OCI-LY1 (cell line): ENCODE measurements around the gene PREX1.

Source experiments
- H2AFZ ChIP-seq: fragments of 200-600 bp; sonication (generic), shearing (Covaris generic); 2 replicates; pipeline ENCODE4 v1.6.0; 2014; ENCODE audit warnings: antibody characterized with exemption, mild to moderate bottlenecking, low read length
- H3F3A ChIP-seq: fragments of 200-600 bp; sonication (generic), shearing (Covaris generic); 2 replicates; pipeline ENCODE4 v1.6.0; 2014; ENCODE audit warnings: mild to moderate bottlenecking, antibody characterized with exemption, low read length, moderate library complexity; ENCODE audit not compliant: insufficient read depth
- H3K27ac ChIP-seq: fragments of 200-600 bp; sonication (generic); 2 replicates; pipeline ENCODE4 v1.5.1; 2014; ENCODE audit warnings: low read length, mixed run types, mild to moderate bottlenecking, low read depth; ENCODE audit not compliant: poor library complexity, severe bottlenecking
- H3K27me3 ChIP-seq: fragments of 200-600 bp; sonication (generic); 2 replicates; pipeline ENCODE4 v1.6.0; 2014; ENCODE audit warnings: antibody characterized with exemption, mild to moderate bottlenecking, low read length, moderate library complexity; ENCODE audit not compliant: insufficient read depth
- H3K36me3 ChIP-seq: fragments of 200-600 bp; sonication (generic); 2 replicates; pipeline ENCODE4 v1.6.1; 2014; ENCODE audit warnings: mild to moderate bottlenecking, antibody characterized with exemption, low read length, moderate library complexity, mixed read lengths; ENCODE audit not compliant: insufficient read depth
- H3K4me1 ChIP-seq: fragments of 200-600 bp; sonication (generic); 2 replicates; pipeline ENCODE4 v1.5.1; 2014; ENCODE audit warnings: mild to moderate bottlenecking, low read length, moderate library complexity; ENCODE audit not compliant: insufficient read depth, severe bottlenecking
- H3K4me2 ChIP-seq: fragments of 200-600 bp; sonication (generic), shearing (Covaris generic); 2 replicates; pipeline ENCODE4 v1.6.1; 2014; ENCODE audit warnings: low read length
- H3K4me3 ChIP-seq: fragments of 200-600 bp; sonication (generic); 2 replicates; pipeline ENCODE4 v1.5.1; 2014; ENCODE audit warnings: low read length, low read depth, mild to moderate bottlenecking, mixed read lengths; ENCODE audit not compliant: poor library complexity, severe bottlenecking
- H3K79me2 ChIP-seq: fragments of 200-600 bp; shearing (Covaris generic); 2 replicates; pipeline ENCODE4 v1.6.1; 2016; ENCODE audit warnings: mixed run types, low read length, mixed read lengths; ENCODE audit not compliant: insufficient read depth
- H3K9ac ChIP-seq: fragments of 200-600 bp; sonication (generic), shearing (Covaris generic); 2 replicates; pipeline ENCODE4 v1.6.1; 2014; ENCODE audit warnings: mild to moderate bottlenecking, low read length, mixed read lengths
- H3K9me2 ChIP-seq: fragments of 200-600 bp; sonication (generic), shearing (Covaris generic); 2 replicates; pipeline ENCODE4 v1.6.1; 2014; ENCODE audit warnings: low read depth, mild to moderate bottlenecking, low read length, mixed read lengths
- H3K9me3 ChIP-seq: fragments of 200-600 bp; shearing (Covaris generic); 2 replicates; pipeline ENCODE4 v1.6.1; 2014; ENCODE audit warnings: low read length, mixed read lengths
- H4K20me1 ChIP-seq: fragments of 200-600 bp; sonication (generic), shearing (Covaris generic); 2 replicates; pipeline ENCODE4 v1.6.0; 2016; ENCODE audit warnings: mild to moderate bottlenecking, low read length; ENCODE audit not compliant: insufficient read depth
- EZH2 ChIP-seq: fragments of 200-600 bp; sonication (generic), shearing (Covaris generic); IDR thresholded peaks from 2 replicates; pipeline ENCODE4 v1.8.0; 2017; ENCODE audit warnings: borderline replicate concordance, mixed run types, mild to moderate bottlenecking, antibody characterized with exemption, low read length, moderate library complexity, mixed read lengths
- TF ChIP-seq, protein P1 (sequence below): fragments of 200-600 bp; sonication (generic), shearing (Covaris generic); IDR thresholded peaks from 2 replicates; pipeline ENCODE4 v1.5.1; 2017; ENCODE audit warnings: mild to moderate bottlenecking, antibody characterized with exemption, low read length, moderate library complexity, mixed read lengths

Gene PREX1

DNA sequence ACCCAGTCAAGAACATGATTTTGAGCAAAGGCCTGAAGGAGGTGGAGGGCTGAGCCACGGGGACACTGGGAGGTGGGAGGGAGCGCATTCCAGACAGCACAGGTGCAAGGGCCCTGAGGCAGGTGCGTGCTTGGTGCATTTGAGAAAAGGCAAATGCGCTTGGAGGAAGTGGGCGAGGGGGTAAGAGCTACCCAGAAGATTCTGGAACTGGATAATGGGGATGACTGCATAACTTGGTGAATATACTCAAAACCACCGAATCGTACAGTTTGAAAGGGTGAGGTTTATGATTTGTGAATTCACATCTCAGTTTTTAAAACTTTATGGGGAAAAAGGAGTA lies 9.8 kb downstream of the PREX1 start:
- Histone ChIP-seq H2AFZ (no peak overlapping the region), H4K20me1 (no peaks in the 10 kb centered on the region), H3K4me2 (no peak overlapping the region), H3K27me3 (peaks cover 12% of the 10 kb centered on the region), H3K27ac (no peak overlapping the region), H3K9ac (no peak overlapping the region), H3F3A (no peaks in the 10 kb centered on the region), H3K79me2 (no peaks in the 10 kb centered on the region), H3K4me1 (no peaks in the 10 kb centered on the region), H3K9me2 (no peaks in the 10 kb centered on the region), H3K9me3 (no peaks in the 10 kb centered on the region), H3K36me3 (no peaks in the 10 kb centered on the region), H3K4me3 (no peak overlapping the region)
- TF ChIP-seq, protein P1, sequence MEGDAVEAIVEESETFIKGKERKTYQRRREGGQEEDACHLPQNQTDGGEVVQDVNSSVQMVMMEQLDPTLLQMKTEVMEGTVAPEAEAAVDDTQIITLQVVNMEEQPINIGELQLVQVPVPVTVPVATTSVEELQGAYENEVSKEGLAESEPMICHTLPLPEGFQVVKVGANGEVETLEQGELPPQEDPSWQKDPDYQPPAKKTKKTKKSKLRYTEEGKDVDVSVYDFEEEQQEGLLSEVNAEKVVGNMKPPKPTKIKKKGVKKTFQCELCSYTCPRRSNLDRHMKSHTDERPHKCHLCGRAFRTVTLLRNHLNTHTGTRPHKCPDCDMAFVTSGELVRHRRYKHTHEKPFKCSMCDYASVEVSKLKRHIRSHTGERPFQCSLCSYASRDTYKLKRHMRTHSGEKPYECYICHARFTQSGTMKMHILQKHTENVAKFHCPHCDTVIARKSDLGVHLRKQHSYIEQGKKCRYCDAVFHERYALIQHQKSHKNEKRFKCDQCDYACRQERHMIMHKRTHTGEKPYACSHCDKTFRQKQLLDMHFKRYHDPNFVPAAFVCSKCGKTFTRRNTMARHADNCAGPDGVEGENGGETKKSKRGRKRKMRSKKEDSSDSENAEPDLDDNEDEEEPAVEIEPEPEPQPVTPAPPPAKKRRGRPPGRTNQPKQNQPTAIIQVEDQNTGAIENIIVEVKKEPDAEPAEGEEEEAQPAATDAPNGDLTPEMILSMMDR: no peak
- TF ChIP-seq EZH2: no peak

DNA sequence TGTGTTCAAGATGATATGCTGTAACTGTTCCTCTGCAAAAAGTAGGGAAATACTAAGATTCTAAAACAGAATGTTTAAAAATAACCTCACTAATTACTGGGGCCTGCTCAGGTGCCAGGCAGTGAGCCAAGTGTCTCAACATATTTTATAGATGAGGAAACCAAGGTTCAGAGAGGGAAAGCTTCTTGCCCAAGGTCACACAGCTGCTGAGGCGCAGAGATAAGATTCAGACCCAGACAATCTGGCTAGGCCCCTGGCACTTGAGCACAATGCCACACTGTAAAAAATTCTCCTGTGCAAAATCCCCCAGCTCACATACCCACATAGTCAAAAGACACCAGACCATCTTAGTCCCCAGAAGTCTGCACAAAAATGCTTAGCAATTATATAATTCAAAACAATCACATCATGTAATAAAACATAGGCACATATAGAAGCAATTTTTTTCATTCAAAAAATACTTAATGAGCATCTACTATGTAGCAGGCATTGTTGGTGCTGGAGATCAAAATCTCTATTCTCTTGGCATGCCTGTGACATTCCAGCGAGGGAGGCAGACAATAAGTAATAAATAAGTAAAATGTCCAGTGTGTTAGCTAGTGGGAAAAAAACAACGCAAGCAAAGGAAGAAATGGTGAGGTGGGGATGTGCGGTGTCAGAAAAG lies 10.3 kb downstream of the PREX1 start:
- Histone ChIP-seq H3K9me2 (no peaks in the 10 kb centered on the region), H3K27ac (no peak overlapping the region), H4K20me1 (no peaks in the 10 kb centered on the region), H3K27me3 (peaks cover 12% of the 10 kb centered on the region), H3K36me3 (no peaks in the 10 kb centered on the region), H3K9me3 (no peaks in the 10 kb centered on the region), H3K4me3 (no peak overlapping the region), H3K9ac (no peak overlapping the region), H3K4me2 (no peak overlapping the region), H3K79me2 (no peaks in the 10 kb centered on the region), H3K4me1 (no peaks in the 10 kb centered on the region), H2AFZ (no peak overlapping the region), H3F3A (no peaks in the 10 kb centered on the region)
- no peak for TF ChIP-seq EZH2
- TF ChIP-seq, protein P1: no peak

DNA sequence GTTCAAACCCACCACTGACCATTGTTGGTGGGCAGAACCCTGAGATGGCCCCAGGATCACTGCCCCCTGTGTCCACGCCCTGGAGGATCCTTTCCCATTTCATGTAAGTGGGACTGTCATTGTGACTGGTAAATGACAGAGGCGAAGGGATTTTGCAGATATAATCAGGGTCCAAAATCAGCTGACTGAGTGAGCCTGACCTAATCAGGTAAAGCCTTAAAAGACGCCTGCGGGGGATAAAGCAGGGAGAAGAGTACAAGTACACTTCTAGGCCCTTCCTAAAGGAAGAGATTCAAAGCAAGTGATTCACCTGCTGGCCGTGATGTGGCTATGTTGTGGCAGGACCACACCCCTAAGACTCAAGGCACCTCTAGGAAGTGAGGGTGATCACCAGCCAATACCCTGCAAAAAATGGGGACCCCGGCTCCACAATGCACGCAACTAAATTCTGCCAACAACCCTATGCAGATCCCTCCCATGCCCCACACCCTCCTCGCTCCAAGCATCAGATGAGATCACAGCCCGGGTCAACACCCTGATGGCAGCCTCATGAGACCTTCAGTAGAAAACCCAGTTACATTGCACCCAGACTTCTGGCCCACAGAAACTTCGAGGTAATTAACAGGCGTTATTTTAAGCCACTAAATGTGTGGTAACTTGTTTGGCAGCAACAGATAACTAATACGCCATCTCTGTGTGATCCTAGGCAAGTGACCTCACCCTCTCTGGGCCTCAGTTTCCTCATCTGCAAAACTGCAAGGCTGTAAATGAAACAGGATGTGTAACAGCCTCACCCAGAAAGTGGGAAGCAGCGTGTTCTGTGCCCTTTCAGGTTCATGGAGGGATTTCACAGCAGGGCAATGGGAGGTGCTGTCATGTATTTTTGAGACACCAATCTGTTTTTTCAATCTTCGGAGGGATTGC lies 11.3 kb downstream of the PREX1 start:
- Histone ChIP-seq H4K20me1 (no peaks in the 10 kb centered on the region), H3K27me3 (peaks cover 12% of the 10 kb centered on the region), H3K9me2 (no peaks in the 10 kb centered on the region), H3K9ac (no peak overlapping the region), H3K79me2 (no peaks in the 10 kb centered on the region), H2AFZ (no peak overlapping the region), H3K9me3 (no peaks in the 10 kb centered on the region), H3F3A (no peaks in the 10 kb centered on the region), H3K4me3 (no peak overlapping the region), H3K4me1 (no peaks in the 10 kb centered on the region), H3K27ac (no peak overlapping the region), H3K4me2 (no peak overlapping the region), H3K36me3 (no peaks in the 10 kb centered on the region)
- TF ChIP-seq, protein P1: no peak
- TF ChIP-seq EZH2: no peak
